ENCODE measurements around the gene CUX1.
"Not testable (repeated sequence)": the region's sequence is repeated elsewhere in the genome, so short reads cannot be mapped to it uniquely, and the experiment has no call there.

Gene CUX1

GRCh38 chr7:101961811-101962210, 144.4 kb downstream of the CUX1 start:
- DNase-seq, result no peak

GRCh38 chr7:101963693-101964092, 146.3 kb downstream of the CUX1 start:
- DNase-seq, result no peak

- no peak for DNase-seq
Observed at GRCh38 chr7:101964680-101965452, 147.4 kb downstream of the CUX1 start.

DNA sequence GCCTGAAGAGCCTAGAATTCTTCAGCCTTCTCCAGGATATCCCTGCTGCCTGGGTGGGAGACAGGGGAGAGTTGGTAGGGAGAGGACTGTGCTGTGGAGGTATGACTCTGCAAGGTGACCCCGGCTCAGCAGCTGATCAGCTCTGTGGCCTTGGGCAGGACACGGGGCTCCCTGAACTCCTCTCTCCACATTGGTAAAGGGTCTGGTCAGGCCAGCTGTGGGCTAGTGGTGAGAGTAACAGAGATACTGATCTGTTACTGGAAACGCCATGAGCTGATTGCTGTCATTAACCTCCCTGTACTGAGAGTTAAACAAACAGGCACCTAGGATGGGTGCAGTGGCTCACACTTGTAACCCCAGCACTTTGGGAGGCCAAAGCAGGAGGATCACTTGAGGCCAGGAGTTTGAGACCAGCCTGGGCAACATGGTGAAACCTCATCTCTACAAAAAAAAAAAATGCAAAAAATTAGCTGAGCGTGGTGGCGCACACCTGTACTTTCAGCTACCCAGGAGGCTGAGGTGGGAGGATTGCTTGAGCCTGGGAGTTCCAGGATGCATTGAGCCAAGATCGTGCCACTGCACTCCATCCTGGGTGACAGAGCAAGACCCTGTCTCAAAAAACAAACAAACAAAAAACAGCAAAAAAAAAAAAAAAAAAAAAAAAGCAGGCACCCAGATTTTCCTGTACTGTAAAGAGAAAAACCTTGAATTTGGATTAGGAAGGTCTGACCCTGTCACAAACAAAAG, 151.5 kb downstream of the CUX1 start:
- DNase-seq, result no peak

GRCh38 chr7:101969997-101970585, 152.7 kb downstream of the CUX1 start:
- no peak for DNase-seq

DNA sequence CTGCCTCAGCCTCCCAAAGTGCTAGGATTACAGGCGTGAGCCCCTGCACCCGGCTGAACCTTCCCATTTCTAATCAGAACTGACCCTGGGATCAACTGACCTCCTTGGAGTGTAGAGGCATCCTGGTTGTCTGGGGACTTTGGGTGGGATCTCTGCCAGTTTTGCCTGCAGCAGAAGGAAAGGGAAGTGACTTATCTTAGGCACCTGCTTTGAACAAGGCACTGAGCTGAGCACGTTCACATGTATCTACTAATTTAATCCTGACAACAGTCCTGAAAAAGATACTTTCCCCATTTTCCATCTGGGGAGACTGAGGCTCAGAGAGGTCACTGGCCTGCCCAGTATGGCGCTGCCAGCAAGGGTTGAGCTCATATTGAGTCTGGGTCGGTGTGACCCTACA, 153.4 kb downstream of the CUX1 start:
- no peak for DNase-seq

GRCh38 chr7:101971457-101971856, 154.0 kb downstream of the CUX1 start:
- no peak for DNase-seq

DNA sequence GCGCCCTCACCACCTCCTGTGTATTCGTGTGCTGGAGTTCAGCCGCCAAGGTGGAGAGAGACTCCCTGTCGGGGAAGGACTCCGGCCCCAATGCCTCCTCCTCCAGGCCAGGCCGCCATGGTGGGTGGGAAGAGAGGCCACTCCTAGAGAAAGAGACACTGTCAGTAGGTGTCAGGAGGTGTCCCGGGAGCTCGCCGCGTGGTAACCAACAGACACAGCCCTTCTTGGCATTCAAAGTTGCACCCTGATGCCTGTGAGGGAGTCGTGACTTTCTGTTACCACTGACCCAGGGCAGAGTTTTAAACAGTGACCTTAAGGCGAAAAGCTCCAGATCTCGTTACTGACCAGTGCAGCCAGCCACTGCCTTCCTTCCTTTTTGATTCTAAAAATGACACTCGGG, 155.2 kb downstream of the CUX1 start:
- DNase-seq, result no peak

DNA sequence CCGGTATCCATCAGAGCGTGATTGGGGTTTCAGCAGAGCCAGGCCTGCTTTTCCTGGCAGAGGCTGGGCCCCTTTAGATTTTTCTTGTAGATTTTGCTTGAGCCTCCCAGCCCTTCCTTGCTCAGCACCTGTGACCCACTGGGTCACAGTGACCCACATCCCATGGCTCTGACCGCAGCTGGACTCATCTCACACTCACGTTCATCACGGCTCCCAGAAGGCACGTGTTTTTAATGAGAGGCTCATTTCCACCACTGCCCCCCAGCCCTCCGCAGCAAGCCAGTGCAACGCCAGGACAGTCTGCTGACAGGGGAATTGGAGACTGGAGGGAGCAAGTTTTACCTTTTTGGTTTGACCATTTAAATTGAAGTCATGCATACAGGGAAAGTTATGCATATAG, 155.7 kb downstream of the CUX1 start:
- DNase-seq, result no peak

DNA sequence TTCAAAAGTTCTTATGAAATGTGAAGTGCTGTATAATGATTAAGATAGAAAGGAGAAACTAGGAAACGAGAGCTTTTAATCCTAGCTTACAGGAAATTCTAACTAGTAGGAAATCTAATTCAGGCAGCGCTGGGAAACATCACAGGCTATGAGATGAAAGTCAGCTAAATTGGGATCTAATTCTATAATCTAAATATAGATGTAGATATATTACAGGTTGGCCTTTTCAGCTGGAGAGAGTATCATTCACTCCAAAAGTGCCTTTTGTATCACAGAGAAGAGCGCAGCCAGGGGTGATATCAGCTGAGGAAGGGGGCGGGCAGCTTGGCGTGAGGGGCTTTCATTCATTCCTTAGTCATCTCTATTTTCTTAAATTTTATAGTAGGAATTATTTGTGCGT, 157.0 kb downstream of the CUX1 start:
- no peak for DNase-seq

DNA sequence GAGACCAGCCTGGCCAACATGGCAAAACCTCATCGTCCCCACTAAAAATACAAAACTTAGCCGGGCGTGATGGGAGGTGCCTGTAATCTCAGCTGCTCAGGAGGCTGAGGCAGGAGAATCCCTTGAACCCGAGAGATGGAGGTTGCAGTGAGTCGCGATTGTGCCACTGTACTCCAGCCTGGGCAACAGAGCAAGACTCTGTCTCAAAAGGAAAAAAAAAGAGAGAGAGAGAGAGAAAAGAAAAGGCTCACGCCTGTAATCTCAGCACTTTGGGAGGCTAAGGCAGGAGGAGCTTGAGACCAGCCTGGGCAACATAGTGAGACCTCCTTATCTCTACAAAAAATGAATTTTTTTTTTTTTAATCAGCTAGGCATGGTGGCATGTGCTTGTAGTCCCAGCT, 157.6 kb downstream of the CUX1 start:
- no peak for DNase-seq

- DNase-seq, result no peak
Observed at GRCh38 chr7:101976411-101976810, 159.0 kb downstream of the CUX1 start.

DNA sequence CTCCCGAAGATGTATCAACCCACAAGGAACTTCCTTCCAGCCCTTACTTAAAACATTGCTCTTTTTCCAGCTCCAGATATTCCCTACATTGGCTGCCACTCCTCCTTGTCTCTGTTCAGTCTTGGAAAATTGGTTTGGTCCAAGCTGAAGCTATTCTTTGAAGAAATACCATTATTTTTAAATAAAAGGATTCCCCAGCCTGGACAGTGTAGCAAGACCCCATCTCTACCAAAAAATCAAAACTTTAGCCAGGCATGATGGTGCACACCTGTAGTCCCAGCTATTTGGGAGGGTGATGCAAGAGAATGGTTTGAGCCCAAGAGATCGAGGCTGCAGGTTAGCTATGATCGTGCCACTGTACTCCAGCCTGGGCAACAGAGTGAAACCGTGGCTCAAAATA, 159.8 kb downstream of the CUX1 start:
- no peak for DNase-seq

- DNase-seq, result no peak
Observed at GRCh38 chr7:101978683-101979082, 161.3 kb downstream of the CUX1 start.

DNA sequence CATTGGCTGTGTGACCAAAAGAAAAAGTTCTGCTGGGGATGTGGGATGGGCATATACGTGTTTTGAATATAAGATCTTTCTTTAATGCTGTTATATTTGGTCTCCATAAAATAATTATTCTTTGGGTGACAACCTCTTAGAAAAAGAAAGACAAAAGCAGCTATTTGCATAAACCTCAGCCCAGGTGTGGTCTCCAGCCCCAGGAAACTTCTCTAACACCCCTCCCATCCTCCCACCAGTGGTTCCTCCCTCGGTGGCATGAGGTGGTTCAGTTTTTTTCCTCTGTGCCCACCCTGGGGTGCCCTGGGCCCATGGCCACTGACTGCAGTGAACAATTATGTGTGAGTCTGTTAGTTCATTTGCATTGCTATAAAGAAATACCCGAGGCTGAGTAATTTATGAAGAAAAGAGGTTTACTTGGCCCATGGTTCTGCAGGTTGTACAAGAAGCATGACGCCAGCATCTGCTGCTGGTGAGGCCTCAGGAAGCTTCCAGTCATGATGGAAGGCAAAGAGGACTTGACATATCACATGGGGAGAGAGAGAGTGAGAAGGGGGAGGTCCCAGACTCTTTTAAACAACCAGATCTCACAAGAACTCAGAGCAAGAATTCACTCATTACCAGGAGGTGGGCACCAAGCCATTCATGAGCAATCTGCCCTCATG, 165.9 kb downstream of the CUX1 start:
- no peak for DNase-seq

DNA sequence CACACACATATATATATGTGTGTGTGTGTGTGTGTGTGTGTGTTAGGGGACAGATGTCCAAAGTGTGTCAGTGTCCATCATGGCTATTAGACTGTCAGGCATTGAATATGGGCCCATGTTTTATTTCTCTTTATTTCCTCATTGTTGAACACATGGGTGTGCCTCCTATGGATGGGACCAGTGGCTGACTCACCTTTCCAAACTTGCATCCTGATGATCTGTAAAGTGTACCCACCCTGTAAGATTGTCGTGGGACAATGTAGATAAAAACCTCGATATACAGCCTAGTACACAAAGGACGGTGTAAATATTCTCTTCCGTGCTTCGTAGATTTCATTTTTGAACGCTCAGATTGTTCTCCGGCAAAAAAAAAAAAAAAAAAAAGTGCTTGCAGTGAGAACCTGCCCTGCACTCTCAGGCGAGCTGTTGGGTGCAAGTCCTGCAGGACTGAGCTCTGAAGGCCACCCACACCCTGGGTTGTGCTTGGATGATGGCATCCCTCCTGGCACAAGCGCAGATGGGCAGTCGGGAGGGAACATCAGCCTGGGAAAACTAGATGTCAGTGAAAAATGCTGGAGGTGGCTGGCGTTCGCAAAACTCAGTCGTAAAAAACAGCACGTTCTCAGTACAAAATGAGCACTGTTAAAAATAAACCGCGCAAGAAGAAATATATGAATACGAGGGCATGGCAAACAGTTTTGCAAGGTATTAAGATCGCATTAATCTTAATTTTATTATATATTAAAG, 166.9 kb downstream of the CUX1 start:
- no peak for DNase-seq

DNA sequence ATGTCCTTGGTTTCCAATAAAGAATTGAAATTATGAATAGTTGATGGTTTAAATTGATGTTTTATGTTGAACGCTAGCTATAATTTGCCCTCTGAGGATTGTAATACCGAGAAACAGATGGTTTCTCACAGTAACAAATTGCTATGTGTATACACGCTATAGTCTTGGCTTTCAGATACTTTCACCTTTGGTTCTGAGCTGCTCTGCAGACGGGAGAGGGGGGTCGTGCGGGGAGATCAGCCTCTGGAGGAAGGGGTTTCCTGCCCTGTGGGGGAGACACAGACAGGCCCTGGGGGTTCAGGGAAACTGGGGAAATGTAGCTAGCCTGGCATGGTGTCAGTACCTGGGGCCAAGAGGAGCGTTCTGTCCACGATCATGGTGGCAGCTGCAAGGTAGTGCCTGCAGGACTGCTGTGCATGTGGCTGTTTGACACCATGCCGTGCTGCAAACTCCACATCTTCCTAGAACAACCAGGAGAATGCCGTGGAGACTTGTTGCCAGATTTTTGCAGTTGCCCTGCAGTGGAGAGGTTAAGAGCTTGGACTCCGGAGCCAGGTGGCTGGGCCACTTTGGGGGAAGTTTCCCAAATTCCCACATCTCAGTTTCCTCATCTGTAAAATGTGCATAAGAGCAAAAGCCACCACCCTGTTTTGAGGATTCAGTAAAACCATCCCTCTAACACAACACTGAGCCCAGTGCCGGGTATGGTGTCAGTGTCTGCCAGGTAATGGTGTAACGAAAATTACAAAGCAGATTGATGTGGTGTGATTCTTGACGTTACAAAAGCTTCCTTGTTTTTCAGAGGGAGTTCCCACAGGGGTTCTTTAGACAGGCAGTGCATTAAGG, 167.9 kb downstream of the CUX1 start:
- DNase-seq, result no peak

DNA sequence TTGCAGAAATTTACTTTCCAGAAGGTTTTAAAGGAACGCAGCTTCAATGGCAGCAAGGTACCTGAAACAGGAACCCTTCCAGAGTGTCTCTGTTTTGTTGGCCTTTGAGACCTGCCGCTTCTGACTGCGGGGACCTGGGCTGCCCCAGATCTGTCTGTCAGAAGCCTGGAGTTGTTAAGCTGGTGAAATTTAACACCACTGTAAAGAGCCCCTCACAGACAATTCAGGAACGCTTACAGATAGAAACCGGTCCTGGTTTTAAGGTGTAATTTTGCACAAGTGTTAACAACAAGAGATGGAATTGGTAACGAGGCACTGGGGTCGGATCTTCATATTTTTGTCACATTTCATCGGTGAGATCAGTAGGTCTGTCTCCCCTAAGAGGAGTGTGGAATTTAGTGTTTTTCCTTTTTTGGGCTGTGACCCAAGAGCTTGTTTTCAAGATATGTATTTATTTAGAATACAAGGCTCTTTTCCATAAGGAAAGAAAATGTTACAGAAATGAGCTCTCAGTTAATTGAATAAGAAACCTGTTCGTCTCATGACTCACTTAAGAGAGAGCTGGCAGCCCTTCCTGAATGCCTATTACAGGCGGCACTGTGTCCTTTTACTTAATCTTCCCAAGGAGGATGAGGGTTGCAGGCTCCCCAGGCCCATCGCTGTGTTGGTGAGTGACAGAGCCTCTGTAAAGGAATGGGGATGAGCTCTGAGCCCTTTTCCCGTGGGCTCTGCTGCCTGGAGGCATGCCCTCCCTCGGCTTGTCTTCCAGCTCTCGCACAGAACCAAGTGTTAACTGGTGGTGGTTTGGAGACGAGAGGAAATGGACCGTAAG, 168.7 kb downstream of the CUX1 start:
- no peak for DNase-seq

DNA sequence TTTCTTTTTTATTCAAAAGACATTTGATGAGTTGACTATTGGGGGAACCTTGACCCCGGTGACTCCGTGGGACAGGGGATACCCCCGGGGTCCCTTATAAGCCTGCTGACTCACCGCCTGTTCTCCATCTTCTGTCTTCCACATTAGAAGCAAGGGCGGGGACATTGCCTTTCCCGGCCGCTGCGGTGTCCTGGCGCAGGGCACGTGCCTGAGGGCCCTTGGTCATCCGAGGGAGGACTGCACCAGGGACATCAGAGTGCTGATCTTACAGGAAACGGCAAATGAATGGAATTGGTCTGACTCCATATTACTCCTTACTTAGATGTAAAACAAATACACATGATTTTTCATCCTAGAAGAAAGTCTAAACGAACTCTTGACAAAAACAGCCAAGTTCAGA, 170.1 kb downstream of the CUX1 start:
- no peak for DNase-seq

- DNase-seq, result not testable (repeated sequence)
Observed at GRCh38 chr7:101988060-101988459, 170.6 kb downstream of the CUX1 start.

- no peak for DNase-seq
Observed at GRCh38 chr7:101988513-101988912, 171.1 kb downstream of the CUX1 start.
